Hematopoietic multipotent progenitor cell (in vitro differentiated cells): Measurements from ENCODE around the gene FUZ. TPM values are rescaled to one million over a fixed set of nuclear protein-coding genes. Genes with fewer than 3 reads are reported as not detected.
A peak's percentile ranks its signal among the peaks of the same experiment; 100 is the strongest.

Experiments used
- DNase-seq, 3 donors: peaks; one replicate each; pipeline ENCODE4 v3.0.0-alpha.2; 2011 to 2015; ENCODE audit warnings: low read depth in 2 of 3, low spot score in 2 of 3
- total RNA-seq: library from RNA; depleted of rRNA; stranded (reverse); fragments of >200 nt; gene quantifications from one replicate; pipeline ENCODE4 v1.2.3, GENCODE V29; 2012

Gene FUZ
- total RNA-seq, 1 donor, result 40.1 TPM

DNA sequence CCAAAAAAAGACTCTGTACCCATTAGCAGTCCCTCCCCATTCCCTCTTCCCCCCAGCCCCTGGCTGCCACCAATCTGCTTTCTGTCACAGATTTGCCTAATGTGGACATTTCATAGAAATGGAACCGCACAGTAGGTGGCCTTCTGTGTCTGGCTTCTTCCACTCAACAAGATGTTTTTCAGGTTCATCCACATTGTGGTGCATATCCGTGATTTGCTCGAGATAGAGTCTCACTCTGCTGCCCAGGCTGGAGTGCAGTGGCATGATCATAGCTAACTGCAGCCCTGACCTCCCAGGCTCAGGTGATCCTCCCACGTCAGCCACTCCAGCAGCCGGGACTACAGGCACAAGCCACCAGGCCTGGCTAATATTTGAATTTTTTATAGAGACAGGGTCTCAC lies 25.3 kb downstream of the FUZ start:
- no peak for DNase-seq

DNA sequence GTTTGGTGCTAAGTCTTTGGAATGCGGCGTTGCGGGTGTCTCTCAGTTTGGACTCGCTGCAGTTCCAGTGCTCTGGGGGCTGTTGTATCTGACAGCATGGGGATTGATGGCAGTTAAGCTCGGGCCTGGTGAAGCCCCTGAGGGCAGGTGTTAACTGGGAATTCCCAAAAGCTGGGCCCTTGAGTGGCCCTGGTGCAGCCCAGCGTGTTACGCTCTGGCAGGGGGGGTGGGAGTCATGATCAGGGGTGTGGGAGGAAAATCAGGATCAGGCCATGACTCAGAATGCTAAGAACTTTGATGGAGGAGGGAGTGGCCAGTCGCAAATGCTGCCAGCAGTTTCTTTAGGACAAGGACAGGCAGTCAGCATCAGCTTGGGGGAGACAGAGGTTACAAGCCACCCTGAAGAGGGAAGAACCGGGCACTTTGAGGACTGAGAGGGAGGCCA lies 26.7 kb downstream of the FUZ start:
- no peak for DNase-seq

DNA sequence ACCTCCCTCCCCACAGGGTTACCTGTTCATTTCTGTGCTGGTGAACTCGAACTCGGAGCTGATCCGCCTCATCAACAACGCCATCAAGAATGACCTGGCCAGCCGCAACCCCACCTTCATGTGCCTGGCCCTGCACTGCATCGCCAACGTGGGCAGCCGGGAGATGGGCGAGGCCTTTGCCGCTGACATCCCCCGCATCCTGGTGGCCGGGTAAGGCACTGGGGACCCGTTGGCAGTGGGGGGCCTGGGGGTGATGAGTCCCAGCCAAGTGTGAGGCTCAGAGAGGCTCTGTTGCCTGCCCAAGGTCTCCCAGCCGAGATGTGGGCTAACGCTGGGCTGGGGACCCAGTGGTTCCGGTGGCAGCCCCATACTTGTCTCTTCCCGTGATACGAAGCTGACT lies 30.6 kb downstream of the FUZ start:
- no peak for DNase-seq

DNA sequence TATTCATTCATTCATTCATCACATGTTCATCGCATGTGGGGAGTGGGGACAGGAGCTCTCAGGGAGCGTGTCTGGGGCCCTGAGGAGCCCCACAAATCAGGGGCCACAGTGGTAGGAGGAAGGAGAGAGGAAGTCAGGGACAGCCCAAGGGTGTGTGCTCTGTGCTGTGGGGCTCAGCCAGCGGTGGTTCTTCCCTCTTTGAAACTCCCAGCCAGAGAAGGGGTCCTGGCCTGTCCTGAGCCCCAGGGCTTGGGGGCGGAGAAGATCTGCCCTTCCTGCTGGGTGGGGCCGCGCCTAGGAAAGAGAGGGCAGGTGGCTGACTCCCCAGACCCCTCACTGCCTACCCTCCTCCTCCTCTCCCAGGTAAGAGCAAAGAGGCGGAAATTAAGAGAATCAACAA lies 31.7 kb downstream of the FUZ start:
- no peak for DNase-seq

DNA sequence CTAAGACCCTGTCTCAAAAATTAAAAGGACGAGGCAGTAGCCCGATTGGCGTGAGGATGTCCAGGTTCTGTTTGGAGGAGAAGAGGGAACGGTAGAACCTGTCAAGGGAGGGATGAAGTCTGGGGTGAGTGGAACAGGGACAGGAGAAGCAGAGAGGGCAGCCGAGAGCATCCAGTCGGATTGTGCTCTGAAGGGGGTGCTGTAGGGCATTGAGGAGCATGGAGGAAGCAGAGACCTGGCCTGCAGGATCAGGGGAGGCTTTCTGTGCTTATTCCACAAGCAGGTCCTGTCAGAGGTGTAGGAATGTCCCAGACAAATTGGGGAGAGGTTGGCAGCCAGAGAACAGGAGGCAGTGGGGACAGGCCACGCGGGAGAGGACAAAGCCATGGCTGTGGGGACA lies 32.2 kb downstream of the FUZ start:
- no peak for DNase-seq

DNA sequence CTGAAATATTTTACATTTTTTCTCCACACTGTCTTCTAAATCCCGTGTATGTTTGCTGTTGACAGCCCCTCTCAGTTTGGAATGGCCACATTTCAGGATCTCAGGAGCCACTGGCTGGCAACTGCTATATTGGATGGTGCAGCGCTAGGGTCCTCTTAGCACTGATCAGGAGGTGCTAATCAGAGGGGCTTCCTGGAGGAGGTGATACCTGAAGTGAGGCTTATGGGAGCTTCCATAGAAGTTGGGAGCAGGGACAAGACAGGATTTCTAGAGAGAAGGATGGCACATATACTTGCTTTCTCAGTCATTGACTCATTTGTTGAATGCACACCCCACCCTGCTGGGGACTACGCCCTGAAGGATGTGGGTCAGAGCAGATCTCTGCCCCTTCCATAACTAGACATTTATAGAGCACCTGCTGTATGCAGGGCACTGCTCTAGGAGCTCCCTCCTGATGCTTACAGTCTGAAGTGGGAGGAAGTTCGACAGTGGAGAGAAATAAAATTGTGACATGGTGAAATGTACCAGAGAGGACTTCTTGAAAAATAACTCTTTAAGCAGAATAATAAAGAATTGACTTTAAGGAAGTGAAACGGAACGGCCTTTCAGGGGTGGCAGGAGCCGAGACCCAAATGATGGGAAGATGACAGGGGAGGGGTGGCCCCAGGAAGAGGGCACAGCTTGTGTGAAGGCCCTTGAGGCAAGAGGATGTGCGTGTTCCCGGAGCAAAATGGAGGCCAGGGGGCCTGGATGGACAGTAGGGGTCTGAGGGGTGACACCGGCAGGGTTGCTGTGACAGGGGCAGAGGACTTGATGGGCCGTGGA lies 33.1 kb downstream of the FUZ start:
- DNase-seq, result no peak

DNA sequence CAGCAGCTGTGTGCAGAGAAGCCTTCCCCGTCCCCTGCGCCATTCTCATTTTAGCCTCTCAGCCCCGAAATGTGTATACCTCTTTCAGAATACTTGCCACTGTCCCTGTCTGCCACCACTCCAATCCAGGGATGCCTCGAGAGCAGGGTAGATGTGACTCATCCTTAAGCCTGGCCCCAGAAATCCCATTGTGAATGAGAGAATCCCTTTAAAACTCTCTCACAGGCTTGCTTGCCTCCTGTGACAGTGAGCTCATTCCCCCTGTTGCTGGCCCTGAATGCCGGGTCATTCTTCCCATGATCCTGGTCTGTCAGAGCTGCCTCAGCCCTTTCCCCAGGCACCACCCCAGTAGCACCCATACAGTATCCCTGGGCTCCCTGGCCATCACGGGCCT lies 36.7 kb downstream of the FUZ start:
- DNase-seq, result no peak

DNA sequence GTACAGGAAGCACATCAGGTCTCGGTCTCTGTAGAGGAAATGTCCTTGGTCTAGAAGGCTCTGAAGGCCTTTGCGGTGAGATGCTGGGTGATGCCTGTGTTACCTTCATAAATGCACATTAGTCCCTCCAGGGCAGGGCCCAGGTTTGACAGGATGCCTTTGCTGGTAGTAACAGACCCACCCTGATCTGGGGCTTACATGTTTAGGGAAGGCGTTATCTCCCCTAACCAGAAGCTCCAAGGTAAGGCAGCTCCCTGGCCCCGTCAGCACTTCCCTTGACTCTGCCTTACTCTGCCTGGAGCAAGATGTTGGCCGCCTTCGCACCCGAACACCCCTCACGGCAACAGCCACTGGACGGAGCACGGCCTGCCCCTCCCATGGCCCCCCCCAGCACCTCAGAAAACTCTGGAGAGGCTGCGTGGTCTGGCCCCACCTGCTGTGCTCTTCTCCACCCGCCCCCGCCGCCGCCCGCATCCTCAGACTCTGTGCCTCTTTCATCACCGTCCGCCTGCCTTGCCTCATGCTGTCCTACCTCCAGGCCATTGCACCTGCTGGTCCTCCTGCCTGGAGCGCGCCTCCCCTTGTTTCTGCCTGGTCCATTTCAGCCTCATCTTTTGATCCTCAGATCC lies 37.2 kb downstream of the FUZ start:
- DNase-seq, result no peak

DNA sequence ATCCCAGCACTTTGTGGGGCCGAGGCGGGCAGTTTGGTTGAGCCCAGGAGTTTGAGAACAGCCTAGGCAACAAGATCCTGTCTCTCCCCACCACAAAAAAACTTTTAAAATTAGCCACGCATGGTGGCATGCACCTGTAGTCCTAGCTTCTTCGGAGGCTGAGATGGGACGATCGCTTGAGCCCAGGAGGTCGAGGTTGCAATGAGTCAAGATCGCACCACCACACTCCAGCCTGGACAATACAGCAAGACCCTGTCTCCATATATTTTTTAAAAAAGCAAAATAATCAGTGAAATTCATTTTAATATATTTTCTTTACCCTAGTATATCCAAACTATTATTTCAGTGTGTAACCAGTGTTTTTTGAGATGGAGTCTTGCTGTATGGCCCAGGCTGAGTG lies 38.1 kb downstream of the FUZ start:
- DNase-seq, result no peak

DNA sequence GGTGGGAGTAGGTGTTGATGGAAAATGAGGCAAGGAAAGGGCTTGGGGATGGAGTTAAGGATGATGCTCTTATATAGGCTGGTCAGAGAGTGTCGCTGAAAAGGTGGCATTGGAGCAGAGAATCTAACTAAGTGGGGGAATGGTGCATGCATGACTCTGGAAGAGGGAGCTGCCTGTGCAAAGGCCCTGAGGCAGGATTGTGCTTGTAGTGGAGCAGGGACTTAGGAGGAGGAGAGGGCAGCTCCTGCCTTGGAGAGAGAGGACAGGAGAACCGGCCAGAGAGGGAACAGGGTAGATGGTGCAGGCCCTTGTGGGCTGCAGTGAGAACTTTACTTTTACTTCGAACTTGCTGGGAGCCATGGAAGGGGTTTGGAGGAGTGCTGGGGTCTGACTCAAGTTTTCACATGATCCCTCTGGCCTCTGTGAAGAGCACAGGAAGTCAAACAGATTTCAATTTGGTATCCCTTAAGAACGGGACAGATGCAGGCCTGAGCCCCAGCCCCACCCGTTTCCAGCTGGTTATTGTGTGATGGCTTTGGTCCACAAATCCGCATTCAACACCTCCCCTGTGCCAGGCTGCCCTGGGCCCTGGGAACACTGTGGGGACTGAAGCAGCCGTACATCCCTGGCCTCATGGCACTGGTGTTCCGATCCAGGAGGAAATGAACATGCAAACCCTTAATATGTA lies 39.3 kb downstream of the FUZ start:
- DNase-seq, result no peak

DNA sequence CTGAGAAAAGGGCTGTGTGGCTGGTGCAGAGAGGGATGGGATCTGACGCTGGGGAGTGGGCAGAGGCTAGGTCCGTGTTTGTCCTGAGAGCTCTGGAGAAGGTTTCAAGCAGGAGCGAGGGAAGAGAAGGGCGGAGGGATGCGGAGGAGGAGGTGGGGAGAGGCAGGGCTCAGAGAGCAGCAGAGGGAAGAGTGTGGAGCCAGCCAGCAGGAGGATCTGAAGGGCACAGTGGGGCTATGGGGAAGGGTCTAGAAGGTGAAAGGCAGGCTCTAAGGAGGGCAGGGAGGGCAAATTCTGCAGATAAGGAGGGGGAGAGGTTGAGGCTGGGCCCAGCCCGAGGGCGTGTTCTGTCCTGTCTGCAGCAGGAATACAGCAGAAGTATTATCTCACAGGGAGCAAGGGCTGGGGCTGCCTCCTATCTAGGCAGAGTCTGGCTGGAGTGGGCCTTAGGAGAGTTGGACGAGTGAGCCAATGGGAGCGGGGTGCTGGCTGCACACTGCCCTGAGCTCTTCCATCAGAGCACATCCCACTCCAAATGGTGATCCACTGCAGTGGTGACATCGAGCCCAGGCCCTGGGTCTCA lies 40.2 kb downstream of the FUZ start:
- DNase-seq, result no peak

DNA sequence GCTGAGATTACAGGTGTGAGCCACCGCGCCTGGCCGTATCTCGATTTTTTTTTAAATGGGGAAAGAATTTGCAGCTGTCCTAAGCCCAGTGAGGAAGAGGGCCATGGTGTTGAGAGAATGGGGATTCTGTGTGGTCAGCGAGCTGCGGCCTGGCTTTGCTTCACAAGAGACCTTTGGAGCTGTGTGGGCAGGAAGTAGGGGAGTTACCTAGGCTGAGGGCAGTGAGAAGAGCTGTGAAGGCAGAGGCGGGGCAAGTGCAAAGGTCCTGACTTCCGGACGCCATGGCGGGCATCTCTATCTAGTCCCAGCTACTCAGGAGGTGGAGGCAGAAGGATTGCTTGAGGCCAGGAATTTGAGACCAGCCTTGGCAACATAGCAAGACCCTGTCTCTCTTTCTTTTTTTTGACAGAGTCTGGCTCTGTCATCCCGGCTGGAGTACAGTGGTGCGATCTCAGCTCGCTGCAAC lies 41.4 kb downstream of the FUZ start:
- no peak for DNase-seq

DNA sequence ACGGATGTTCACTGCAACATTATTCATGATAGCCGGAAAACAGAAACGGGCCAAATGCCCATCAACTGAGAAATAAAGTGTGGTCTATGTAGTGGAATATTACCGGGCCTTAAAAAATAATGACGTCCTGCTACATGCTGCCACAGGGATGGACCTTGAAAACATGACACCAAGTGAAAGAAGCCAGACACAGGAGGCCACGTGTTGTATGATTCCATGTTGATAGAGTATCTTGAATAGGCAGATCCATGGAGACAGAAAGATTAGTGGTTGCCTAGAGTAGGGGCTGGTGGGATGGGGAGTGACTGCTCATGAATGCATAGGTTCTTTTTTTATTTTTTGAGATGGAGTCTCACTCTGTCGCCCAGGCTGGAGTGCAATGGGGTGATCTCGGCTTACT lies 42.6 kb downstream of the FUZ start:
- DNase-seq, result no peak

DNA sequence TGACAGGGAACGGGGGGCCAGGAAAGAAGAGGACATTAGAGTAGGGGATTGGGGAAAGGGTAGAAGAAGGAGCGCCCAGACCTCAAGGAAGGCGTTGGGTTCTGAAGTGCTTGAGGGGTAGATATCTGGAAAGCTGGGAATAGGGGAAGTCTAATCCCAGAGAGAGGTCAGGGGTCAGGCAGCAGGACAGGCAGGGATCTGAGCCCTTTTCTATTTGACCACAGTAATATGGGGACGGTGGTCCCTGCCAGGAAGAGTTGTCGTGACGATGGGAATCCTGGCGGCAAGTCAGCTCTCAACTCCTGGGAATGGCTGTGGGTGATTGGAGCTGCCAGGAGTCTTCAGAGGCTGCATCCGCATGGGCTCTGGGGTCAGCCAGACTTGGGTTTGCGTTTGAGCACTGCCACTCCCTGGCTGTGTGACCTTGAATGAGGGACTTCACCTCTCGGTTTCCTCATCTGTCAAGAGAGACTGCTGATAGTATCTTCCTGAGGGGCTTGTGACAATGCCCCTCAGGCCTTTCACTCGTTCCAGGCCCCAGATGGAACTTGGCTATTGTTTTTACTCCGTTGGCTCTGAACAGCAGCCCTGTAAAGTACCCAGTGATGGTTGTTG lies 45.0 kb downstream of the FUZ start:
- DNase-seq, result no peak

DNA sequence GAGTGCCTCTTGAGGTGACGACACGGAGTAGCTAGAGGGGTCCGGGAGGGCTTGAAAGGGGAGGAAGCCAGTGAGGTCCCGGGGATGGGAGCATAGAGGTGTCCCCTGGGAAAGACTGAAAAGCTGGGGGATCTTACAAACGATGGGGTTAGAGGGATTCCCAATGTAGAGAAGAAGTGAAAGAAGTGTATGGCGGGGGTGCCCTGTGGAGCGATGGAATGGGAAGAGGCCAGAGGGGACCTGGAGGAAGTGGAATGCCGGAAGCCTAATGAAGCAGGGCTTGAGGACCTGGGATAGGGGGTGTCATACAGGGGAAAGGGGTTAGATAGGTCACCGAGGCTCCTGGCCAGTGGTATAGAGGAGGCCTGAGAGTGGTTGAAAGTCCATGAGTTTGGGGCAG lies 45.7 kb downstream of the FUZ start:
- no peak for DNase-seq

DNA sequence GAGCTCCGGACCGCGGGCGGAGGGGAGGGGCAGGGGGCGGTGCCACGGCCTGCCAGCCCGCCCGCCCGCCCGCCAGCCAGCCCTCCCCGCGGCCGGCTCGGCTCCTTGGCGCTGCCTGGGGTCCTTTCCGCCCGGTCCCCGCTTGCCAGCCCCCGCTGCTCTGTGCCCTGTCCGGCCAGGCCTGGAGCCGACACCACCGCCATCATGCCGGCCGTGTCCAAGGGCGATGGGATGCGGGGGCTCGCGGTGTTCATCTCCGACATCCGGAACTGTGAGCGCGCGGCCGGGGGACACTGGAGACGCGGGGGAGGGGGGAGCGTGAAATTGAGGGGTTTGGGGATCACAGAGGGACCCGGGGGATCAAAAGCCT lies 46.2 kb downstream of the FUZ start, which contains the start of gene AP2A1:
TSS of gene AP2A1 (plus strand) at position 72 of the 370 bp plus-strand sequence. CDS start at position 205, 133 bp downstream.
- DNase-seq, result no peak

DNA sequence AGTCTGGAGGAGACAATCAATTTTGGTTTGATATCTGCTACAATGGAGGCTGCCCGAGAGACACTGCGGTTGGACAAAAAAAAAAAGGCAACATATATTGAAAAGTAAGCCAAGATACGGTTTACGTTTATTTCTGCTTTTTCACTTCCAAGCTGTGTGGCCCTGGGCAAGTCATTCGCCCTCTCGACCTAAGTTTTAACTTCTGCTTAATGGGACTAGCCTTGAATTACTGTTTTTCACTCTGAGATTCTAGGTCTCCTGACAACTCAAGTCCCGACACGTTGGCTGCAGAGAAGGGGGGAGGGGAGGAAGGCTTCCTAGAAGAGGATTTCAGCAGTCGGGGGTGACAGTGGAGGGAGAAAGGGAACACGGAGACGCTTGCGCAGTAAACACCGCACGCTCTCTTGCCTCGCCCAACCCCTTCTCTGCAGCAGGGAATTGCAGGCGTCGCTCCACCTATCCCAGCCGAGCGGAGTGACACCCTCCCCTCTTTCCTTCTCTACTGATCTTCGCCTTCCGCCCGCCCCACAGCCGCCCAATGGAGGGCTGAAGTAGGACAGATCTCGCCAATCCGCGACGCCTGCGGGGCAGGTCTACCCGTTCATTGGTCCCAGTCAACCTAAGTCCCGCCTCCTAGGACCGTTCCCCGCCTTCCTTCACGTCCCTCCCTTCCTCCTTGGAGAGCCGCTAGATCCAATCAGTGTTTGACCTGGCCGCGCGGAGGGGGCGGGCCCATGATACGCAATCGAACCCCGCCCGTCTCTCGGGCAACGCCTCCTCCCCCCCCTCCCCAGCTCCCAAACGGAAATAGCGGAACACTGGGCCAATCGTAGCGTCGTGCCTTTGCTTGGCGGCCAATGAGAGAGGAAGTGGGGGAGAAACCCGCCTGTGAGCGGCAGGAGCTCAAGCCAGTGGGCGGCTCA lies 46.8 kb downstream of the FUZ start:
- peak; percentile 97 to 100 (median 100) for DNase-seq

DNA sequence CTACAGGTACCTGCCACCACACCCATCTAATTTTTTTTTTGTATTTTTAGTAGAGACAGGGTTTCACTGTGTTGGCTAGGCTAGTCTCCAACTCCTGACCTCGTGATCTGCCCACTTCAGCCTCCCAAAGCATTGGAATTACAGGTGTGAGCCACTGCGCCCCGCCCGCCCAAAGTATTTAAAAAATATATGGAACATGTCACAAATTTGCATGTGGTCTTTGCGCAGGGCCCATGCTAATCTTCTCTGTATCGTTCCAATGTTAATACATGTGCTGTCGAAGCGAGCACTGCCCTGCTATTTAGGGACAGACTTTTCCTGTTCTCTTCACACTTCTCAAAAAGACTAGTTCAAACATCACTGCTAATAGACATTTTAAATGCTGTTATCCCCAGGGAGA lies 48.8 kb downstream of the FUZ start:
- DNase-seq, result no peak

DNA sequence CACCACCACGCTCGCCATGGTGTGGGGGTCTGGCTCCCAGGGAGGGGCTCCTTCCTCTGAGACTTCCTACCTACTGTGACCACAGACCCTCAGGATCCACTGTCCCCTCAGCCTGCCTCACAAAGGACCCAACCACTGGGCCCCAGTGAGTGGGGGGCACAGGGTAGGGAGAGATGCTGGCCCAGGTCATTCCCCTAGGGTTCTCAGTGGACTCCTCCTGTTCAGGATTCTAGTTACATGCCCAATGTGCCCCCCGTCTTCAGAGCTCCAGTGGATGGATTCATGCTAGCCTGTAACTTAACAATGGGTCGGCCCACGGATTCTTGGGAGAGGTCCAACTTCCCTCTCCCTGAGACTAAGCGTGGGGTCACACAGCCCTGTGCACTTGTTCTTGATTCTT lies 49.9 kb downstream of the FUZ start, which contains the start of gene TSKS:
TSS of gene TSKS (minus strand) at position 77 of the 400 bp plus-strand sequence. CDS start at position 18, 59 bp downstream.
- no peak for DNase-seq
